ENCODE results near the gene CYSRT1.

DNA sequence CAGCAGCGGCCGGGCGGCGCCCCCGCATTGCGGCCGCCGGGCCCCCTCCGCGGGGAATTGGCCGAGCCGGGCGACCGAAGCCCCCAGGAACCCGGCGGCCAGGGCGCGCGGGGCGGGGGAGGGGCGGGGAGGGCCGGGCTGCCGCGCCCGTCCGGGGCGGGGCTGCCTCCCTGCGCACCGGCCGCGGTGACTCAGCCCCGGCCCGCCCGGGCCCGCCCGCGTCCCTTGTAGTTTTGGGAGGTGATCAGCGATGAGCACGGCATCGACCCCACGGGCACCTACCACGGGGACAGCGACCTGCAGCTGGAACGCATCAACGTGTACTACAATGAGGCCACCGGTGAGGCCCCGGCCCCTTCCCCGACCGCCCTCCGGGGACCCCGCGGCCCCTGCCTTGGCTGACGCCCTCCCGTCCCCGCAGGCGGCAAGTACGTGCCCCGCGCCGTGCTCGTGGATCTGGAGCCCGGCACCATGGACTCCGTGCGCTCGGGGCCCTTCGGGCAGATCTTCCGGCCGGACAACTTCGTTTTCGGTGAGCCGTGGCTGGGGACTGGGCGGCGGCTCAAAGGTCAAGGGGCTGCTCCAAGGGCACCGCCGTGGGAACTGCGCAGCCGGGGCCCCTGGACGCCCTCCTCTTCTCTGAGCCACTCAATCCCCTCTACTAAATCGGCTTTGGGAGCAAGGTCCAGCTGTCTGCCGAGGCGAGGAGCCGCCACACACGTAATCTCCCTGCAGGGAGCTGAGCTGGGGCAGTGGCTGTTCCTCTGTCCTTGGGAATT, 16.7 kb downstream of the CYSRT1 start:
- TF ChIP-seq, protein P1, sequence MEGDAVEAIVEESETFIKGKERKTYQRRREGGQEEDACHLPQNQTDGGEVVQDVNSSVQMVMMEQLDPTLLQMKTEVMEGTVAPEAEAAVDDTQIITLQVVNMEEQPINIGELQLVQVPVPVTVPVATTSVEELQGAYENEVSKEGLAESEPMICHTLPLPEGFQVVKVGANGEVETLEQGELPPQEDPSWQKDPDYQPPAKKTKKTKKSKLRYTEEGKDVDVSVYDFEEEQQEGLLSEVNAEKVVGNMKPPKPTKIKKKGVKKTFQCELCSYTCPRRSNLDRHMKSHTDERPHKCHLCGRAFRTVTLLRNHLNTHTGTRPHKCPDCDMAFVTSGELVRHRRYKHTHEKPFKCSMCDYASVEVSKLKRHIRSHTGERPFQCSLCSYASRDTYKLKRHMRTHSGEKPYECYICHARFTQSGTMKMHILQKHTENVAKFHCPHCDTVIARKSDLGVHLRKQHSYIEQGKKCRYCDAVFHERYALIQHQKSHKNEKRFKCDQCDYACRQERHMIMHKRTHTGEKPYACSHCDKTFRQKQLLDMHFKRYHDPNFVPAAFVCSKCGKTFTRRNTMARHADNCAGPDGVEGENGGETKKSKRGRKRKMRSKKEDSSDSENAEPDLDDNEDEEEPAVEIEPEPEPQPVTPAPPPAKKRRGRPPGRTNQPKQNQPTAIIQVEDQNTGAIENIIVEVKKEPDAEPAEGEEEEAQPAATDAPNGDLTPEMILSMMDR (IDR thresholded peaks at IDR 0.05) = no peak
- no peak for TF ChIP-seq EZH2 (IDR thresholded peaks at IDR 0.05)

Measured in neural progenitor cell (in vitro differentiated cells).